ENCODE measurements around the gene BMERB1. TPM values are rescaled to one million over a fixed set of nuclear protein-coding genes. Genes with fewer than 3 reads are reported as not detected.
A peak's percentile ranks its signal among the peaks of the same experiment; 100 is the strongest.

BMERB1 gene
- polyA plus RNA-seq, 4 donors = 0.89 to 20.9 (median 4.7) TPM

DNA sequence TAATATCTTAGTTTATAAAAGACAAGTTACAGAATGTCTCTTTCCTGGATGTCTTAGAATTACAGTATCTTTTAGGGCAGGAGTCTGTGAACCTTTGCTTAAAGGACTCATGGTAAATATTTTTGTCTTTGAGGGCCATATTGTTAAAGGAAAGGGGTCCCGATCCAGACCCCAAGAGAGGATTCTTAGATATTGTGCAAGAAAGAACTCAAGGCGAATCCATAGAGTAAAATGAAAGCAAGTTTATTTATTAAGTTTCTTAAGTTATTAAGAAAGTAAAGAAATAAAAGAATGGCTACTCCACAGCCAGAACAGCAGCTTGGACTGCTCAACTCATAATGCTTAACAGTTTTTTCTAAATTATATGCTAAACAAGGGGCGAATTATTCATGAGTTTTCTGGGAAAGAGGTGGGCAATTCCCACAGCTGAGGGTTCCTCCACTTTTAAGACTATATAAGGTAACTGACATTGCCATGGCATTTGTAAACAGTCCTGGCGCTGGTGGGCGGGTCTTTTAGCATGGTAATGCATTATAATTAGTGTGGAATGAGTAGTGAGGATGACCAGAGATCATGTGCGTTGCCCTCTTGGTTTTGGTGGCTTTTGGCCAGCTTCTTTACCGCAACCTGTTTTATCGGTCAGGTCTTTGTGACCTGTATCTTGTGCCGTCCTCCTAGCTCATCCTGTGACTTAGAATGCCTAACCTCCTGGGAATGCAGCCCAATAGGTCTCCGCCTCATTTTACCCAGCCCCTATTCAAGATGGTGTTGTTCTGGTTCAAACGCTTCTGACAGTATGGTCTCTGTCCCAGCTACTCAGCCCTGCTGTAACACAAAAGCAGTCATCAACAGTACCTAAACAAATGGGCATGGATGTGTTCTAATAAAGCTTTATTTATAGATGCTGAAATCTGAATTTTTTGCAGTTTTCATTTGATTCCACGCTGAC lies 53.2 kb downstream of the BMERB1 start:
- no peaks in the 10 kb centered on the region for H3K9me3 ChIP-seq (ENCODE audit: control insufficient read depth in 2 of 2, insufficient read depth in 1 of 2, low read depth in 1 of 2, low read length in 1 of 2)
- peaks cover 0 to 8% (median 0%) of the 10 kb centered on the region in 3 donors for H3K4me1 ChIP-seq (ENCODE audit: control insufficient read depth in 3 of 3, insufficient read depth in 2 of 3, low read depth in 1 of 3, low read length in 2 of 3)
- no peak for DNase-seq
- 81 to 87% (median 81%) methylated on average over 12 of the region's 12 CpGs for WGBS, 3 donors
- no peak overlapping the region for H3K4me3 ChIP-seq (ENCODE audit: low read depth in 1 of 3, low read length in 3 of 3)
- no peaks in the 10 kb centered on the region for H3K27me3 ChIP-seq (ENCODE audit: control insufficient read depth in 3 of 3, insufficient read depth in 3 of 3, low read length in 3 of 3)
- no peak for FAIRE-seq
- peak overlapping the region in 1 of 3 donors; percentile 24 for H3K27ac ChIP-seq (ENCODE audit: low read depth in 1 of 3, low read length in 2 of 3)
- no peaks in the 10 kb centered on the region for H3K36me3 ChIP-seq (ENCODE audit: control insufficient read depth in 3 of 3, insufficient read depth in 2 of 3, low read depth in 1 of 3, low read length in 3 of 3)

- Histone ChIP-seq H3K4me1 (ENCODE audit: control insufficient read depth in 3 of 3, insufficient read depth in 2 of 3, low read depth in 1 of 3, low read length in 2 of 3) (peaks cover 0 to 11% (median 0%) of the 10 kb centered on the region in 3 donors), H3K36me3 (ENCODE audit: control insufficient read depth in 3 of 3, insufficient read depth in 2 of 3, low read depth in 1 of 3, low read length in 3 of 3) (no peaks in the 10 kb centered on the region), H3K9me3 (ENCODE audit: control insufficient read depth in 2 of 2, insufficient read depth in 1 of 2, low read depth in 1 of 2, low read length in 1 of 2) (no peaks in the 10 kb centered on the region), H3K27me3 (ENCODE audit: control insufficient read depth in 3 of 3, insufficient read depth in 3 of 3, low read length in 3 of 3) (no peaks in the 10 kb centered on the region), H3K4me3 (ENCODE audit: low read depth in 1 of 3, low read length in 3 of 3) (no peak overlapping the region), H3K27ac (ENCODE audit: low read depth in 1 of 3, low read length in 2 of 3) (peak overlapping the region in 1 of 3 donors; percentile 55)
- no peak for DNase-seq
- FAIRE-seq = no peak
- WGBS, 3 donors = 74 to 79% (median 78%) methylated on average over 3 of the region's 3 CpGs
These were observed 54.6 kb downstream of the BMERB1 start for GRCh38 chr16:15489016-15489415.

- peak overlapping the region in 1 of 3 donors; percentile 19 for H3K27ac ChIP-seq (ENCODE audit: low read depth in 1 of 3, low read length in 2 of 3)
- no peaks in the 10 kb centered on the region for H3K27me3 ChIP-seq (ENCODE audit: control insufficient read depth in 3 of 3, insufficient read depth in 3 of 3, low read length in 3 of 3)
- FAIRE-seq (no peak), DNase-seq (no peak)
- H3K36me3 ChIP-seq (ENCODE audit: control insufficient read depth in 3 of 3, insufficient read depth in 2 of 3, low read depth in 1 of 3, low read length in 3 of 3) = no peaks in the 10 kb centered on the region
- peaks cover 0 to 11% (median 0%) of the 10 kb centered on the region in 3 donors for H3K4me1 ChIP-seq (ENCODE audit: control insufficient read depth in 3 of 3, insufficient read depth in 2 of 3, low read depth in 1 of 3, low read length in 2 of 3)
- 94 to 96% (median 95%) methylated on average over 5 of the region's 5 CpGs for WGBS, 3 donors
- no peak overlapping the region for H3K4me3 ChIP-seq (ENCODE audit: low read depth in 1 of 3, low read length in 3 of 3)
- H3K9me3 ChIP-seq (ENCODE audit: control insufficient read depth in 2 of 2, insufficient read depth in 1 of 2, low read depth in 1 of 2, low read length in 1 of 2) = no peaks in the 10 kb centered on the region
These were observed 55.8 kb downstream of the BMERB1 start for GRCh38 chr16:15490123-15490711.

DNA sequence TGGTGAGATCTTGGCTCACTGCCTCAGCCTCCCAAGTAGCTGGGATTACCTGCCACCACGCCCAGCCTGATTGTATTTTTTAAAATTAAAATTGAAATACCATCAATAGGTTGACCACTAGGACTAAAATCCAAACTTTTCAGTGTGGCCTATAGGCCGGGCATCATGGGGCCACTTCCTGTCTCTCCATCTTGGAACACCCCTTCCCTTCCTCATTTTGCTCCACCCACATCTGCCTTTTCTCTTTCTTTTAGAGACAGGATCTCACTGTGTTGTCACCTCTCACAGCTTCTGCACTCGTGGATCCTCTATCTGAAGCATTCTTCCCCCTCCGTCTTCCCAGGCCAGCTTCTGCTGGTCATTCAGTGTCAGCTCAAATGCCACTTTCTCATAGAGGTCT lies 57.0 kb downstream of the BMERB1 start:
- Histone ChIP-seq H3K4me1 (ENCODE audit: control insufficient read depth in 3 of 3, insufficient read depth in 2 of 3, low read depth in 1 of 3, low read length in 2 of 3) (peaks cover 0 to 11% (median 0%) of the 10 kb centered on the region in 3 donors), H3K27ac (ENCODE audit: low read depth in 1 of 3, low read length in 2 of 3) (peak overlapping the region in 1 of 3 donors; percentile 39), H3K36me3 (ENCODE audit: control insufficient read depth in 3 of 3, insufficient read depth in 2 of 3, low read depth in 1 of 3, low read length in 3 of 3) (no peaks in the 10 kb centered on the region), H3K9me3 (ENCODE audit: control insufficient read depth in 2 of 2, insufficient read depth in 1 of 2, low read depth in 1 of 2, low read length in 1 of 2) (no peaks in the 10 kb centered on the region), H3K27me3 (ENCODE audit: control insufficient read depth in 3 of 3, insufficient read depth in 3 of 3, low read length in 3 of 3) (no peaks in the 10 kb centered on the region), H3K4me3 (ENCODE audit: low read depth in 1 of 3, low read length in 3 of 3) (no peak overlapping the region)
- DNase-seq (no peak), FAIRE-seq (no peak)
- WGBS, 3 donors = 82 to 88% (median 86%) methylated on average over 4 of the region's 4 CpGs

DNA sequence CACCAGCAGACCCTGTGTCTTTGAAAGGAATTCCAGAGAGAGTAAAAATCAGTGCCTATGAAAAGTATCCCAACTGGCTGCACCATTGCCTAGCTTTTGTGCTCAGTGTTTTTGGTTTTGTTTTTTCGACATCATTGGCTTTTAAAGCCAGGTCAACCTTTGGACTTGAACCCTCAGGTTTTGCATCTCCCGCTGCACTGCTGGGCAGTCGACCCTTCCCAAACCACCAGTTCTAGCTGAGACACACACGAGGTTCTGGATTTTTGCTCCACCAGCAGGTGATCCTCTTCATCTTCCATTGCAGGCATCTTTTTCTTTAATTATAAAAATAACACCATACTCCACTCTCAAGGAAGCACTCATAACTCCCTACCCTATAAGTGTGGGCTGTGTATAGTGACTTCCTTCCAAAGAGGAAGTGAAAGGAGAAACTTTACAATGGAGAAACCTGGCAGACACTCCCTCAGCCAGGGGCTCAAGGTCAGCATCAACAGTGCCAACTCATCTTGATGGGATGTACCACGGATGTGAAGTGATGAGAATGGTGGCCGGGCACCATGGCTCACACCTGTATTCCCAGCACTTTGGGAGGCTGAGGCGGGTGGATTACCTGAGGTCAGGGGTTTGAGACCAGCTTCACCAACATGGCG lies 57.8 kb downstream of the BMERB1 start:
- Histone ChIP-seq H3K9me3 (ENCODE audit: control insufficient read depth in 2 of 2, insufficient read depth in 1 of 2, low read depth in 1 of 2, low read length in 1 of 2) (peaks cover 0 to 4% of the 10 kb centered on the region in 2 donors), H3K4me1 (ENCODE audit: control insufficient read depth in 3 of 3, insufficient read depth in 2 of 3, low read depth in 1 of 3, low read length in 2 of 3) (peaks cover 0 to 11% (median 0%) of the 10 kb centered on the region in 3 donors), H3K4me3 (ENCODE audit: low read depth in 1 of 3, low read length in 3 of 3) (no peak overlapping the region), H3K27me3 (ENCODE audit: control insufficient read depth in 3 of 3, insufficient read depth in 3 of 3, low read length in 3 of 3) (no peaks in the 10 kb centered on the region), H3K36me3 (ENCODE audit: control insufficient read depth in 3 of 3, insufficient read depth in 2 of 3, low read depth in 1 of 3, low read length in 3 of 3) (no peaks in the 10 kb centered on the region), H3K27ac (ENCODE audit: low read depth in 1 of 3, low read length in 2 of 3) (no peak overlapping the region)
- DNase-seq (peak in 1 of 2 donors; percentile 49), FAIRE-seq (no peak)
- 52 to 72% (median 64%) methylated on average over 8 of the region's 8 CpGs for WGBS, 3 donors

- no peak for FAIRE-seq
- peaks cover 0 to 11% (median 0%) of the 10 kb centered on the region in 3 donors for H3K4me1 ChIP-seq (ENCODE audit: control insufficient read depth in 3 of 3, insufficient read depth in 2 of 3, low read depth in 1 of 3, low read length in 2 of 3)
- peaks cover 0 to 4% of the 10 kb centered on the region in 2 donors for H3K9me3 ChIP-seq (ENCODE audit: control insufficient read depth in 2 of 2, insufficient read depth in 1 of 2, low read depth in 1 of 2, low read length in 1 of 2)
- no peak for DNase-seq
- peak overlapping the region in 1 of 3 donors; percentile 27 for H3K27ac ChIP-seq (ENCODE audit: low read depth in 1 of 3, low read length in 2 of 3)
- no peaks in the 10 kb centered on the region for H3K36me3 ChIP-seq (ENCODE audit: control insufficient read depth in 3 of 3, insufficient read depth in 2 of 3, low read depth in 1 of 3, low read length in 3 of 3)
- peaks cover 0 to 3% (median 0%) of the 10 kb centered on the region in 3 donors for H3K27me3 ChIP-seq (ENCODE audit: control insufficient read depth in 3 of 3, insufficient read depth in 3 of 3, low read length in 3 of 3)
- no peak overlapping the region for H3K4me3 ChIP-seq (ENCODE audit: low read depth in 1 of 3, low read length in 3 of 3)
- 61 to 82% (median 81%) methylated on average over 9 of the region's 9 CpGs for WGBS, 3 donors
These were observed 59.2 kb downstream of the BMERB1 start for GRCh38 chr16:15493466-15494180.

DNA sequence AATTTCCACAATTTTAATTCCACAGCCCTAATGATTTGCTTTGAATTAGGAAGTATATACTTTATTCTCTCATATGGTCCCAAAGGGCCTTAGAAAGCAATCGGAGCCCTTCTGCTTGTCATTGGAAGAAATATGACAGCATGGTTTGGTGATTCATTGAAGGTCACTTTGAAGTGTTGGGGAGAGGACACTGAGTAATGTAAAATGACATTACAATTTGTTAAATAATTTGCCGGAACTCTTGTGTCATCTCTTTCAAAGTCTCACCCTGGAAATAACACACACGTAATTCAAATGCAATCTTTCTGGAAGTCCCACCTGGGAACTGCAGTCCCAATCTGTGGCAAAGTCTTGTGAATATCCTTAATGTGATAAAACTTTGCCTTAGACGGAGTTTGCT lies 59.8 kb downstream of the BMERB1 start:
- Histone ChIP-seq H3K27me3 (ENCODE audit: control insufficient read depth in 3 of 3, insufficient read depth in 3 of 3, low read length in 3 of 3) (peaks cover 0 to 5% (median 0%) of the 10 kb centered on the region in 3 donors), H3K36me3 (ENCODE audit: control insufficient read depth in 3 of 3, insufficient read depth in 2 of 3, low read depth in 1 of 3, low read length in 3 of 3) (no peaks in the 10 kb centered on the region), H3K27ac (ENCODE audit: low read depth in 1 of 3, low read length in 2 of 3) (no peak overlapping the region), H3K4me3 (ENCODE audit: low read depth in 1 of 3, low read length in 3 of 3) (no peak overlapping the region), H3K9me3 (ENCODE audit: control insufficient read depth in 2 of 2, insufficient read depth in 1 of 2, low read depth in 1 of 2, low read length in 1 of 2) (peaks cover 0 to 4% of the 10 kb centered on the region in 2 donors), H3K4me1 (ENCODE audit: control insufficient read depth in 3 of 3, insufficient read depth in 2 of 3, low read depth in 1 of 3, low read length in 2 of 3) (peaks cover 0 to 11% (median 0%) of the 10 kb centered on the region in 3 donors)
- FAIRE-seq (no peak), DNase-seq (no peak)
- 64 to 84% (median 72%) methylated on average over 4 of the region's 4 CpGs for WGBS, 3 donors

DNA sequence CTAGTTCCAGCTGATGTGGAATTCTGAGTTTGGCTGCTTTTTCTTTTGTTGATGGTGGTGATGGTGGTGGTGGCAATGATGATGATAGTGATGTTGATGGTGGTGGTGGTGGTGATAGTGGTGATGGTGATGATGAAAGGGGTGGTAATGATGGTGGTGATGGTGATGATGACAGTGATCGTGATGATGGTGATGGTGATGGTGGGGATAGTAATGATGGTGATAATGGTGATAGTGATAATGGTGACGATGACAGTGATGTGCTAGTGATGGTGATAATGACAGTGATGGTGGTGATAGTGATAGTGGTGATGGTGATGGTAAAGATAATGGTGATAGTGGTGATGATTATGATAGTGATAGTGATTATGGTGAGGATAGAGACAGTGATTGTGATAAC lies 61.5 kb downstream of the BMERB1 start:
- H3K9me3 ChIP-seq (ENCODE audit: control insufficient read depth in 2 of 2, insufficient read depth in 1 of 2, low read depth in 1 of 2, low read length in 1 of 2) = peaks cover 0 to 4% of the 10 kb centered on the region in 2 donors
- peaks cover 0 to 10% (median 0%) of the 10 kb centered on the region in 3 donors for H3K4me1 ChIP-seq (ENCODE audit: control insufficient read depth in 3 of 3, insufficient read depth in 2 of 3, low read depth in 1 of 3, low read length in 2 of 3)
- no peak for DNase-seq
- H3K27me3 ChIP-seq (ENCODE audit: control insufficient read depth in 3 of 3, insufficient read depth in 3 of 3, low read length in 3 of 3) = peaks cover 0 to 13% (median 0%) of the 10 kb centered on the region in 3 donors
- no peaks in the 10 kb centered on the region for H3K36me3 ChIP-seq (ENCODE audit: control insufficient read depth in 3 of 3, insufficient read depth in 2 of 3, low read depth in 1 of 3, low read length in 3 of 3)
- H3K4me3 ChIP-seq (ENCODE audit: low read depth in 1 of 3, low read length in 3 of 3) = no peak overlapping the region
- H3K27ac ChIP-seq (ENCODE audit: low read depth in 1 of 3, low read length in 2 of 3) = no peak overlapping the region
- no peak for FAIRE-seq
- WGBS, 3 donors = 87 to 95% (median 92%) methylated on average over 2 of the region's 2 CpGs

Measured in small intestine (tissue), 7 donors.